Ectodermal cell (in vitro differentiated cells): ENCODE measurements around the gene PCNT.

Source experiments
- H3K27ac ChIP-seq: 2 replicates; pipeline ENCODE4 v1.7.0; 2013; ENCODE audit warnings: mild to moderate bottlenecking, low read depth, low read length; ENCODE audit not compliant: insufficient read depth, poor library complexity, severe bottlenecking
- H3K27me3 ChIP-seq: 2 replicates; pipeline ENCODE4 v1.7.0; 2013; ENCODE audit warnings: mild to moderate bottlenecking, low read length; ENCODE audit not compliant: insufficient read depth, control insufficient read depth, poor library complexity, severe bottlenecking
- H3K36me3 ChIP-seq: one replicate; pipeline ENCODE4 v1.7.0; 2013; ENCODE audit warnings: low read length; ENCODE audit not compliant: control insufficient read depth, insufficient read depth
- H3K4me1 ChIP-seq: one replicate; pipeline ENCODE4 v1.7.0; 2013; ENCODE audit warnings: low read length; ENCODE audit not compliant: control insufficient read depth, insufficient read depth
- H3K4me3 ChIP-seq: 2 replicates; pipeline ENCODE4 v1.7.0; 2013; ENCODE audit warnings: low read depth, low read length, control low read depth; ENCODE audit not compliant: insufficient read depth
- H3K9me3 ChIP-seq: 2 replicates; pipeline ENCODE4 v1.7.0; 2013; ENCODE audit warnings: mild to moderate bottlenecking, low read length, moderate library complexity; ENCODE audit not compliant: control insufficient read depth
- WGBS, 2 experiments: methylation state at CpG; one replicate each; pipeline ENCODE4 v1.1.7; 2013; ENCODE audit warnings: missing lambda C conversion rate in 2 of 2; 5-methylcytosine and 5-hydroxymethylcytosine counted together

Gene PCNT

GRCh38 chr21:46489162-46489663, 165.3 kb downstream of the PCNT start:
- Histone ChIP-seq H3K27ac (no peak overlapping the region), H3K9me3 (no peaks in the 10 kb centered on the region), H3K4me3 (no peak overlapping the region), H3K36me3 (peaks cover 13% of the 10 kb centered on the region), H3K4me1 (no peaks in the 10 kb centered on the region), H3K27me3 (no peaks in the 10 kb centered on the region)
- WGBS, 2 experiments: 93 to 97% methylated on average over 6 of the region's 6 CpGs

GRCh38 chr21:46489800-46490199, 165.8 kb downstream of the PCNT start:
- Histone ChIP-seq H3K27ac (no peak overlapping the region), H3K36me3 (peaks cover 13% of the 10 kb centered on the region), H3K9me3 (no peaks in the 10 kb centered on the region), H3K4me1 (no peaks in the 10 kb centered on the region), H3K4me3 (no peak overlapping the region), H3K27me3 (no peaks in the 10 kb centered on the region)
- WGBS, 2 experiments: 91 to 94% methylated on average over 10 of the region's 10 CpGs

- H3K27me3 ChIP-seq: no peaks in the 10 kb centered on the region
- peaks cover 8% of the 10 kb centered on the region for H3K36me3 ChIP-seq
- no peaks in the 10 kb centered on the region for H3K4me1 ChIP-seq
- no peak overlapping the region for H3K27ac ChIP-seq
- 93 to 97% methylated on average over 3 of the region's 3 CpGs for WGBS, 2 experiments
- no peak overlapping the region for H3K4me3 ChIP-seq
- H3K9me3 ChIP-seq: no peaks in the 10 kb centered on the region
Measured at GRCh38 chr21:46491553-46491952, 167.6 kb downstream of the PCNT start.

GRCh38 chr21:46492851-46493250, 168.9 kb downstream of the PCNT start:
- no peaks in the 10 kb centered on the region for H3K27me3 ChIP-seq

GRCh38 chr21:46493828-46494227, 169.9 kb downstream of the PCNT start:
- no peaks in the 10 kb centered on the region for H3K9me3 ChIP-seq
- H3K27me3 ChIP-seq: no peaks in the 10 kb centered on the region
- WGBS, 2 experiments: 86 to 91% methylated on average over 5 to 6 of the region's 6 CpGs
- H3K36me3 ChIP-seq: peaks cover 18% of the 10 kb centered on the region
- H3K27ac ChIP-seq: no peak overlapping the region
- no peaks in the 10 kb centered on the region for H3K4me1 ChIP-seq
- no peak overlapping the region for H3K4me3 ChIP-seq

More at GRCh38 chr21:46492851-46493250, 168.9 kb downstream of the PCNT start:
- WGBS, 2 experiments: 93 to 96% methylated on average over 5 of the region's 5 CpGs
- Histone ChIP-seq H3K4me3 (no peak overlapping the region), H3K4me1 (no peaks in the 10 kb centered on the region), H3K27ac (no peak overlapping the region), H3K36me3 (peaks cover 9% of the 10 kb centered on the region), H3K9me3 (no peaks in the 10 kb centered on the region)
